AG08395 (cell line): ENCODE measurements around the gene HEPHL1.
A peak's percentile ranks its signal among the peaks of the same experiment; 100 is the strongest.
"Not testable (repeated sequence)": the region's sequence is repeated elsewhere in the genome, so short reads cannot be mapped to it uniquely, and the experiment has no call there.

ENCODE experiments used
- DNase-seq: peaks from one replicate; pipeline ENCODE4 v3.0.0; 2012; ENCODE audit warnings: mixed read lengths, low spot score

HEPHL1 gene

DNA sequence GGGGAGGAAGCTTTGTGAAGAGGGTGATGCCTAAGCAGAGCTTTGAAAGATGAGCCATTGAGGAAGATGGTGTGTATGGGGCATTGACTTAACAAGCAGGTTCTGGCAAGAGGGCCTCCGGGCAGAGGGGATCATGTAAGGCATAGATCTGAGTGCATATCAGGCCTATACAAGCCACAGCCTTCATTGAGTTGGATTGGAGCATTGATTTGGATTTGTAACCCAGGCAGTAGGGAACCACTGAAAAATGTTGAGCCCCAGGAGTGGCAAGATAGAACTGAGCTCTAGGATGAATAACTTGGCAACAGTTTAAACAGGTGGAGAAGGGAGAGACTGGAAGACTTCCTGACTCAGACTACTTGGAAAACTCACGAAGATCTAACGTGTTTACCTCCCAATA lies 128.9 kb downstream of the HEPHL1 start:
- no peak for DNase-seq

DNA sequence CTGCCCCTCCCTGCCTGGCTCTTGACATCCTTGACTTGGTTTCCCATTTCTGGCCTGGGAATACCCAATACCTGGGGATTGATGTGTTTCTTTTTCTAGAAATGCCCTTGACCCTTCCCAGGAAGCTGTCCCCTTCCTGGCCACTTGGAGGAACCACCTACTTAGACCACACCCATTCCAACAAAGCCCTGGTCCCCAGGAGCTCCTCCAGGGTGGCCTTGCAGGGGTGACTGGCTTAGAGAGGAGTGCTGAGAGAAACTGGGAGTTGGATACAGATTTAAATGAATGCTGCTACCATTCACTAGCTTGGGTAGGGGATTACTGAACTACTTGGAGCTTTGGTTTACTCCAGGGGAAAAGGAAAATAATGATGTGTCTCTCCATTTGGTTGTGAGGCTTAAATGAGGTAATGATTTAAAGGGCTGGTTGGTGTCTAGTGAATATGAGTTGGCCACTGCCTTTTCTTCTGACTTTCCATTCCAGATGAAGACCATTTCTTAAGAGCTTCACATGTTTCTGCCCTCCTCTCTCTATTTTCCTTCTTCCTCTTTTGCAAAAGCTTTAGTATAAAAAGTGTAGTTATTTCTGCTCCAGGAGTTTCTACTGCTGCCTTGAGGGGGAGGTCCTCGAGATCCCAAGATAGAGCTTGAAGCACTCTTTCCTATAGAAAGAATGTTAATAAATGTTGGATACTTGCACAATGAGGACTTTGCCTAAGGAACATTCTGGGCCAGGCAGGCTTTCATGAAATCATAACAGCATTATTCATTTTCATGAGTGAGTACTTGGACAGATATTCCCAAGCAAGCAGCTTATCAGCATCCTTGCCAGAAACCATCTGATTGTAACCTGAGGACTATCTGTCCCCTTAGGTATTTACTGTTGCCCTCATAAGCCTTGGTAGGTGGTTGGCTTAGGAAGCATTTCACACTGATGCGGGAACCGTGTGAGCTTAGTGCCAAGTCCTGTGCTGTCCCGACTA lies 129.8 kb downstream of the HEPHL1 start:
- no peak for DNase-seq

DNA sequence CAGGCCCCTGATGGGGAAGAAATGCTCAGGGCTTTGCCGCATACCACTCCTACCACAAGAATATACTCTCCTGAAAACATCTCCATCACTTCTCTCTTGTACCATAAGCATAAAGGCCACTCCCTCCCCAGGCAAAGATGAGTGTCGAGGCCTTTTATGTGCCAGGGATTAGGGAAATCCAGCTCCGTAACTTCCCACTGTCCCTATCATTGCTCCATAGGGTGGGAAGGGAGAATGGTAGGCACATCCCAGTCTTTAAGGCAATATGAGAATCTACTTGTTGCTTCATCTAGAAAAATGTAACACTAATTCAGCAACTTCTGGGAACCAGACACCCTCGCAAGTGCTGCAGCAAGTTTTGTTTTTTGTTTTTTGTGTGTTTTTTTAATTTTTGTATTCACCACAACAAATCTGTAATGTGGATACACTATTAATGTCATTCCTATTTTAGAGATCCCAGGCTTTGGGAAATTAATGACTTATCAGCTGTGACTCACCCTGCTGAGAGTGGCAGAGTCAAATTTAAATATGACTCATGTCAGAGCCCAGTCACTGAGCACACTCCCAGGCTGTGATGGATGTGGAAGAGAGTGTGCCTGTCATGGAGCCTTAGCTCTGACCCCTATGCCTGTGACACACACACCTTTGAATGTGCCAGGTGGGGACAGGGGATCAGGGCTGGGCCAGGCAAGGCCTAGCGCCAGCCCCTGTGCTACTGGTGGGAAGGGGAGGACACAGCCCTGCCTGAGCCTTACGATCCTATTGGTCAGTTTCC lies 130.9 kb downstream of the HEPHL1 start:
- DNase-seq = peak; percentile 90

DNA sequence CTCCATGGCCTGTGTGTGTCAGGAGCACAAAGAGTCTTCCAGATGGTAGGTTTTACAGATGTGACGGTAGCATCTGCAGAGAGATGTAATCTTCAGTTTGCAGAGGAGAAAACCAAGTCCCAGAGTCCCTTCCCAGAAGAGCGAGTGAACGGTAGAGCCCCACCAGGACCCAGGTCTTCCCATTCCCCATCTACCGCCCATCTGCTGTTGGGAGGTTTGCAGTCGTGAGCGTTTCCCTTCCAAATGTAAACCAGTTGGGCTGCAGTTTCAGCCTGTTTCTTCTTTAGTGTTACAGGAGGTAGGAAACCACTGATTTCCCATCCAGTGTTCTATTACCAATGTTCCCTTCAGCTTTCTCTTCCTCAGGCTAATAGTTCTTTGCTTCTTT lies 131.5 kb downstream of the HEPHL1 start:
- DNase-seq = no peak

DNA sequence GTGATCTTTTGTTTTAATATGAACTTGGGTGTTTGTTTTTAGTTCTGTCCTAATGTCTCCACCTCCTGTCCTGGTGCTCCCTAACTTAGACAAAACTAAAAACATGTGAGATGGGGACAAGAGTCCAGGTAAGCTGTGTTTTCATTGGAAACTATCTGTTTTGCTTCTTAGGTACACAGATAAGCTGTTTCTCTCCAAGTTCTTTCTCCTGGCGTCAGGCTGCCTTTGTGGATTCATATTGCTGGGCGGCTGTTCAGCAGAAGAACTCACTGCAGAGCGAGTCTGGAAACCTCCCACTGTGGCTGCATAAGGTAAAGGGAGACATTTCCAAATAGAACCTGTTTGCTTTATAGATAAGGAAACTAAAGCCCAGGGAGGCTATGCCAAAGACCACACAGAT lies 132.2 kb downstream of the HEPHL1 start:
- DNase-seq = no peak

DNA sequence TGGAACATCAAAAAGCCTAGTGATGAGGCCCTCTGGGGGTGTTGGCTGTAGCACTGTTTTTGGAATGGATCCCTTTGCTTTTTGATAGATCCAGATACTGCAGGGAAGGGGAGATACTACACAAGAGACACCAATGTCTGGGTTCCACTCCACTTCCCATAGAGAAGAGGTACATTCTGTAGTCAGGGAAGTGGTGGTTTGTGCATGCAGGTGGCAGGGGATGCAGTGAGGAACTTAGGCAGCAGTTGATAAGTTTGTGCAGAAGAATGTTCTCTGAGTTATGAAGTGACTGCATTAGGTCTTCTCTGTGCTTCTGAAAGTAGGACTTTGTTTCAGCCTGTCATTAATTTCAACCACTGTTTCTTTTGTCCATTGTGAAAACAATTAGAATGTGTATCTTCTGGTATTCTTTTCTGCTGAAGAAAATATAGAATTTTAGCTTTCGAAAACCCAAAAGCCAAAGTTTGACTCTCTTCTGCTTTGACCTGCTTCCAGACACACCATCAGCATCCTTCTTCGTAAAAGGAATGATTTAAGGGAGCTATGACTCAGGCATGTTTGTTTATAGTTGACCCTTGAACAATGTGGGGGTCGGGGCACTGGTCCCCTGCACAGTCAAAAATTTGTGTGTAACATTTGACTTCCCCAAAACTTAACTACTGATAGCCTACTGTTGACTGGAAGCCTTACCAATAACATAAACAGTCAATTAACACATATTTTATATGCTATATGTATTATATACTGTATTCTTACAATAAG lies 133.1 kb downstream of the HEPHL1 start:
- DNase-seq = no peak

DNA sequence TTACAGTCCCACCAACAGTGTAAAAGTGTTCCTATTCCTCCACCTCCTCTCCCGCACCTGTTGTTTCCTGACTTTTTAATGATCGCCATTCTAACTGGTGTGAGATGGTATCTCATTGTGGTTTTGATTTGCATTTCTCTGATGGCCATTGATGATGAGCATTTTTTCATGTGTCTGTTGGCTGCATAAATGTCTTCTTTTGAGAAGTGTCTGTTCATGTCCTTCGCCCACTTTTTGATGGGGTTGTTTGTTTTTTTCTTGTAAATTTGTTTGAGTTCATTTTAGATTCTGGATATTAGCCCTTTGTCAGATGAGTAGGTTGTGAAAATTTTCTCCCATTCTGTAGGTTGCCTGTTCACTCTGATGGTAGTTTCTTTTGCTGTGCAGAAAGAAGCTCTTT lies 136.2 kb downstream of the HEPHL1 start:
- DNase-seq = not testable (repeated sequence)
